HEK293 (cell line): ENCODE results near the gene TTC4.

Experiments
- CTCF ChIP-seq: fragments of 450-650 bp; formaldehyde crosslinking; IDR thresholded peaks from 2 replicates; pipeline ENCODE4 v1.5.1; 2016; ENCODE audit warnings: missing biosample characterization, missing genetic modification characterization
- YY1 ChIP-seq: fragments of 450-650 bp; formaldehyde crosslinking; IDR thresholded peaks from 2 replicates; pipeline ENCODE4 v1.5.1; 2018; ENCODE audit warnings: missing biosample characterization, missing genetic modification characterization
- ZNF211 ChIP-seq: fragments of 450-650 bp; formaldehyde crosslinking; IDR thresholded peaks from 2 replicates; pipeline ENCODE4 v1.5.1; 2016; ENCODE audit warnings: low read depth, missing biosample characterization, missing genetic modification characterization
- ZNF362 ChIP-seq: fragments of 450-650 bp; formaldehyde crosslinking; IDR thresholded peaks from 2 replicates; pipeline ENCODE4 v1.5.1; 2016; ENCODE audit warnings: missing biosample characterization, missing genetic modification characterization
- ZNF596 ChIP-seq: fragments of 450-650 bp; IDR thresholded peaks from 2 replicates; pipeline ENCODE4 v1.5.0; 2018; ENCODE audit warnings: missing biosample characterization, mild to moderate bottlenecking, missing genetic modification characterization, moderate library complexity
- TF ChIP-seq, protein P1 (sequence below): fragments of 450-650 bp; IDR thresholded peaks from 2 replicates; pipeline ENCODE4 v1.5.1; 2018; ENCODE audit warnings: missing biosample characterization, missing genetic modification characterization

DNA sequence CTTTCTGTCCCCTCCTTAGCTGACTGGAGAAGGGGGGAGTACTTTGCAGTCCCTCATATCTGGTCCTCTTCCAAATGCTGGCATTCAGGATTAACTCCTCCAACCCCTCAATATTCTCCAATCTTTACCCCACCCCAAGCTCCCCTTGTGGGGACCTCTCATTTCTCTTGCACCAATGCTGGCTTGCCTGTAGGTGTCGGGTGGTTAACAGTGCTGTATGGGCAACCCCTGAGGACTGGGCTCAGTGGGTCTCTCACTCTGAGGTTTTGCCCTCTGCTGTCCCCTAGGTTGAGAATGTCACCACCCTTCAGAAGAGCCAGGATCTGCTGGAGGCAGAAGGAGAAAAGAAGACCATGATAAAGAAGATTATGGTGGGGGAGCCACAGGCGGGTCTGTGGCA, 47.1 kb upstream of the TTC4 start:
- no peak for TF ChIP-seq CTCF (tag by site-specific recombination)
- TF ChIP-seq, protein P1, sequence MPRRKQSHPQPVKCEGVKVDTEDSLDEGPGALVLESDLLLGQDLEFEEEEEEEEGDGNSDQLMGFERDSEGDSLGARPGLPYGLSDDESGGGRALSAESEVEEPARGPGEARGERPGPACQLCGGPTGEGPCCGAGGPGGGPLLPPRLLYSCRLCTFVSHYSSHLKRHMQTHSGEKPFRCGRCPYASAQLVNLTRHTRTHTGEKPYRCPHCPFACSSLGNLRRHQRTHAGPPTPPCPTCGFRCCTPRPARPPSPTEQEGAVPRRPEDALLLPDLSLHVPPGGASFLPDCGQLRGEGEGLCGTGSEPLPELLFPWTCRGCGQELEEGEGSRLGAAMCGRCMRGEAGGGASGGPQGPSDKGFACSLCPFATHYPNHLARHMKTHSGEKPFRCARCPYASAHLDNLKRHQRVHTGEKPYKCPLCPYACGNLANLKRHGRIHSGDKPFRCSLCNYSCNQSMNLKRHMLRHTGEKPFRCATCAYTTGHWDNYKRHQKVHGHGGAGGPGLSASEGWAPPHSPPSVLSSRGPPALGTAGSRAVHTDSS (tag by site-specific recombination): no peak
- no peak for TF ChIP-seq ZNF596 (tag by site-specific recombination)
- TF ChIP-seq ZNF211 (tag by site-specific recombination): no peak
- TF ChIP-seq YY1 (tag by site-specific recombination): no peak
- TF ChIP-seq ZNF362 (tag by site-specific recombination): no peak
